HepG2 (cell line): ENCODE results near the gene LTBR. TPM values are rescaled to one million over a fixed set of nuclear protein-coding genes. Genes with fewer than 3 reads are reported as not detected.

ENCODE experiments used
- ADNP ChIP-seq: sonication (generic); formaldehyde crosslinking; IDR thresholded peaks from 2 replicates; pipeline ENCODE4 v1.4.0; 2020; ENCODE audit warnings: missing genetic modification reagents
- AGO1 ChIP-seq: fragments of 200-400 bp; formaldehyde crosslinking; IDR thresholded peaks from 2 replicates; pipeline ENCODE4 v1.6.1; 2017; ENCODE audit warnings: mild to moderate bottlenecking, low read depth, low read length, moderate library complexity; ENCODE audit not compliant: poor library complexity, severe bottlenecking
- ATF7 ChIP-seq, 2 experiments: fragments of 450-650 bp in 1 of 2; sonication (generic) in 1 of 2; formaldehyde crosslinking in 1 of 2; IDR thresholded peaks; 2 replicates each; pipeline versions ENCODE4 v1.4.0 to v1.6.1; 2016 to 2020; ENCODE audit warnings: antibody characterized with exemption in 1 of 2, mild to moderate bottlenecking in 1 of 2, missing genetic modification reagents in 1 of 2
- BCL6 ChIP-seq: IDR thresholded peaks from 2 replicates; pipeline ENCODE4 v1.6.1; 2016; ENCODE audit warnings: missing genetic modification reagents, missing compliant biosample characterization
- DBP ChIP-seq: sonication (generic); formaldehyde crosslinking; IDR thresholded peaks from 2 replicates; pipeline ENCODE4 v1.4.0; 2020; ENCODE audit warnings: missing genetic modification reagents; ENCODE audit errors: not compliant biosample characterization
- EED ChIP-seq: sonication (generic); formaldehyde crosslinking; IDR thresholded peaks from 2 replicates; pipeline ENCODE4 v1.5.0; 2020; ENCODE audit warnings: mild to moderate bottlenecking, missing genetic modification reagents
- ESRRA ChIP-seq: sonication (generic); formaldehyde crosslinking; IDR thresholded peaks from 2 replicates; pipeline ENCODE4 v1.5.1; 2020; ENCODE audit warnings: mild to moderate bottlenecking, low read depth, missing genetic modification reagents
- FOXO1 ChIP-seq: sonication (generic); formaldehyde crosslinking; IDR thresholded peaks from 2 replicates; pipeline ENCODE4 v1.4.0; 2020; ENCODE audit warnings: missing genetic modification reagents
- GATAD1 ChIP-seq: IDR thresholded peaks from 2 replicates; pipeline ENCODE4 v1.6.1; 2016; ENCODE audit warnings: missing genetic modification reagents, missing compliant biosample characterization
- GFI1 ChIP-seq: sonication (generic); formaldehyde crosslinking; IDR thresholded peaks from 2 replicates; pipeline ENCODE4 v1.5.0; 2020; ENCODE audit warnings: missing genetic modification reagents, mild to moderate bottlenecking, borderline replicate concordance
- KLF12 ChIP-seq: sonication (generic); formaldehyde crosslinking; IDR thresholded peaks from 2 replicates; pipeline ENCODE4 v1.4.0; 2020; ENCODE audit warnings: missing genetic modification reagents, borderline replicate concordance
- SMAD9 ChIP-seq: sonication (generic); formaldehyde crosslinking; IDR thresholded peaks from 2 replicates; pipeline ENCODE4 v1.5.1; 2020; ENCODE audit warnings: mild to moderate bottlenecking, missing genetic modification reagents
- TEAD2 ChIP-seq: sonication (generic); formaldehyde crosslinking; IDR thresholded peaks from 2 replicates; pipeline ENCODE4 v1.9.0; 2021; ENCODE audit warnings: missing genetic modification reagents
- THRA ChIP-seq: sonication (generic); formaldehyde crosslinking; IDR thresholded peaks from 2 replicates; pipeline ENCODE4 v1.4.0; 2020; ENCODE audit warnings: missing genetic modification reagents, borderline replicate concordance
- ZBTB10 ChIP-seq: sonication (generic); formaldehyde crosslinking; IDR thresholded peaks from 2 replicates; pipeline ENCODE4 v1.4.0; 2020; ENCODE audit warnings: missing genetic modification reagents, borderline replicate concordance
- ZFX ChIP-seq: sonication (generic); formaldehyde crosslinking; IDR thresholded peaks from 2 replicates; pipeline ENCODE4 v1.4.0; 2020; ENCODE audit warnings: mild to moderate bottlenecking, low read depth, missing genetic modification reagents, moderate library complexity
- ZNF292 ChIP-seq: sonication (generic); formaldehyde crosslinking; IDR thresholded peaks from 2 replicates; pipeline ENCODE4 v1.8.1; 2022; ENCODE audit warnings: mild to moderate bottlenecking, low read depth, missing genetic modification reagents, borderline replicate concordance
- ZNF362 ChIP-seq: sonication (generic); formaldehyde crosslinking; IDR thresholded peaks from 2 replicates; pipeline ENCODE4 v1.4.0; 2020; ENCODE audit warnings: missing genetic modification reagents, mild to moderate bottlenecking, borderline replicate concordance
- ZNF382 ChIP-seq: sonication (generic); formaldehyde crosslinking; IDR thresholded peaks from 2 replicates; pipeline ENCODE4 v1.5.0; 2020; ENCODE audit warnings: missing genetic modification reagents, mild to moderate bottlenecking, borderline replicate concordance
- ZNF781 ChIP-seq: sonication (generic); formaldehyde crosslinking; IDR thresholded peaks from 2 replicates; pipeline ENCODE4 v1.5.1; 2020; ENCODE audit warnings: borderline replicate concordance, mild to moderate bottlenecking, missing genetic modification reagents; ENCODE audit errors: not compliant biosample characterization
- ZNF816 ChIP-seq: sonication (generic); formaldehyde crosslinking; IDR thresholded peaks from 2 replicates; pipeline ENCODE4 v1.8.0; 2022; ENCODE audit warnings: missing genetic modification reagents, mild to moderate bottlenecking, borderline replicate concordance
- ZNF878 ChIP-seq: sonication (generic); formaldehyde crosslinking; IDR thresholded peaks from 2 replicates; pipeline ENCODE4 v1.8.1; 2023; ENCODE audit warnings: mild to moderate bottlenecking, missing genetic modification reagents, moderate library complexity
- polyA plus RNA-seq, 8 experiments: library from polyadenylated mRNA; depleted of rRNA in 3 of 8; stranded (reverse) in 7 of 8; unstranded in 1 of 8; fragments of >200 nt; fragmentation: Illumina TruSeq in 4 of 8; extraction: Trizol in 4 of 8; gene quantifications; 2 replicates each; pipeline versions ENCODE4 v1.2.1 to v1.2.3, GENCODE V29; 2011 to 2016; ENCODE audit warnings: low read depth in 4 of 8, missing spikeins in 1 of 8, mixed read lengths in 1 of 8; ENCODE audit not compliant: insufficient read depth in 1 of 8
- total RNA-seq, 5 experiments: library from RNA; depleted of rRNA; stranded (reverse); fragments of >200 nt; fragmentation: Illumina TruSeq; extraction: Trizol; gene quantifications; 2 replicates each; pipeline ENCODE4 v1.2.3, GENCODE V29; 2016; ENCODE audit warnings: low read depth in 1 of 5

The LTBR gene
- total and polyA plus RNA-seq, 2 of the 13 experiments (the other 11 are each of a cell fraction or from before 2014, with no cell fraction given): 31.4 to 34.8 TPM

GRCh38 chr12:6383572-6384498 is at the start of gene LTBR (continued):
- TF ChIP-seq FOXO1 (CRISPR knock-in tag) (peak; percentile 62), ZNF292 (CRISPR knock-in tag) (0 out of 2 replicates have a peak, but pooled peaks have one; percentile 67), ZNF781 (CRISPR knock-in tag) (peak; percentile 73), TEAD2 (no peak), KLF12 (CRISPR knock-in tag) (peak; percentile 44; the same call in 1 of the 2 replicates), ATF7 (IDR thresholded peaks at IDR 0.05) (no peak), ATF7 (CRISPR knock-in tag; IDR thresholded peaks at IDR 0.05) (no peak), ESRRA (CRISPR knock-in tag) (peak; percentile 76), ZNF816 (CRISPR knock-in tag) (peak; percentile 58), ZNF382 (no peak), ZNF362 (CRISPR knock-in tag) (peak; percentile 36; the same call in 1 of the 2 replicates), SMAD9 (CRISPR knock-in tag) (peak; percentile 91; the same call in 1 of the 2 replicates), EED (CRISPR knock-in tag) (peak; percentile 77), ZBTB10 (0 out of 2 replicates have a peak, but pooled peaks have one; percentile 64), GFI1 (CRISPR knock-in tag) (peak; percentile 81; the same call in 1 of the 2 replicates), BCL6 (CRISPR knock-in tag) (peak; percentile 78), DBP (CRISPR knock-in tag) (no peak), ZNF878 (CRISPR knock-in tag) (peak; percentile 95), ADNP (no peak), AGO1 (no peak), ZFX (CRISPR knock-in tag) (peak; percentile 98), THRA (peak; percentile 82), GATAD1 (CRISPR knock-in tag) (peak; percentile 79)
